Astrocyte of the cerebellum (primary cell): Measurements from ENCODE around the gene BBS1.

Source experiments
- DNase-seq: peaks from one replicate; pipeline ENCODE4 v3.0.0-alpha.2; 2011; ENCODE audit warnings: low read depth
- H3K4me3 ChIP-seq: 2 replicates; pipeline ENCODE4 v1.5.1; 2011; ENCODE audit warnings: mild to moderate bottlenecking, low read depth, low read length, moderate library complexity
- CTCF ChIP-seq: IDR thresholded peaks from 2 replicates; pipeline ENCODE4 v1.5.1; 2012; ENCODE audit warnings: low read length, low read depth, moderate library complexity, mild to moderate bottlenecking; ENCODE audit errors: missing control alignments
- in situ Hi-C: cut with HindIII; loops from 2 replicates; pipeline ENCODE4 v1.10.0; 2017; ENCODE audit warnings: low sequenced_read_pairs

The BBS1 gene

GRCh38 chr11:66476841-66477251 lies 33.6 kb upstream of the BBS1 start:
- DNase-seq: no peak
- TF ChIP-seq CTCF: no peak
- in situ Hi-C loops: no loop called here
- no peak overlapping the region for H3K4me3 ChIP-seq

- in situ Hi-C loops: no loop called here
- TF ChIP-seq CTCF: no peak
- no peak for DNase-seq
- no peak overlapping the region for H3K4me3 ChIP-seq
Observed at GRCh38 chr11:66477263-66478201, 32.9 kb upstream of the BBS1 start.

- in situ Hi-C loops: no loop called here
- DNase-seq: no peak
Observed at GRCh38 chr11:66478729-66479393, 31.6 kb upstream of the BBS1 start.

GRCh38 chr11:66479394-66480116 lies 30.9 kb upstream of the BBS1 start:
- no peak for TF ChIP-seq CTCF
- DNase-seq: no peak
- in situ Hi-C loops: no loop called here
- peak overlapping the region; percentile 62 for H3K4me3 ChIP-seq

More at GRCh38 chr11:66478729-66479393, 31.6 kb upstream of the BBS1 start:
- peak overlapping the region; percentile 62 for H3K4me3 ChIP-seq
- peak; percentile 73 for TF ChIP-seq CTCF

- no peak for TF ChIP-seq CTCF
- peak within 1 kb of the TSS; percentile 62 for H3K4me3 ChIP-seq
- peak; percentile 85 for DNase-seq
- in situ Hi-C loops: no loop called here
Observed at GRCh38 chr11:66480117-66480938, 30.1 kb upstream of the BBS1 start, which contains the start of gene DPP3. Gene DPP3, plus strand, starts transcription at chr11:66480434. Its CDS starts 1,767 bp downstream, at chr11:66482201.
